MM.1S (cell line): Measurements from ENCODE around the gene ACTN4.

Experiments
- CTCF ChIP-seq: fragments of 300-600 bp; sonication (generic); IDR thresholded peaks from 2 replicates; pipeline ENCODE4 v1.5.1; 2016; ENCODE audit warnings: antibody characterized with exemption, low read length, mixed read lengths
- EZH2 ChIP-seq: fragments of 300-600 bp; sonication (generic); optimal IDR thresholded peaks from 2 replicates; pipeline ENCODE3; 2017; ENCODE audit warnings: low read depth, mild to moderate bottlenecking, antibody characterized with exemption, low read length, mixed read lengths

GRCh38 chr19:38656171-38656981, 8.9 kb downstream of the ACTN4 start:
- TF ChIP-seq CTCF (no peak), EZH2 (no peak)
